GM21526 (cell line): ENCODE data around the gene FMN1.
A peak's percentile ranks its signal among the peaks of the same experiment; 100 is the strongest.

ENCODE experiments used
- ATAC-seq: cut with Tn5 transposase; IDR thresholded peaks from one replicate; pipeline ENCODE4 v1.9.1; 2021; ENCODE audit warnings: moderate library complexity; ENCODE audit not compliant: unreplicated experiment, low FRiP score

Gene FMN1

DNA sequence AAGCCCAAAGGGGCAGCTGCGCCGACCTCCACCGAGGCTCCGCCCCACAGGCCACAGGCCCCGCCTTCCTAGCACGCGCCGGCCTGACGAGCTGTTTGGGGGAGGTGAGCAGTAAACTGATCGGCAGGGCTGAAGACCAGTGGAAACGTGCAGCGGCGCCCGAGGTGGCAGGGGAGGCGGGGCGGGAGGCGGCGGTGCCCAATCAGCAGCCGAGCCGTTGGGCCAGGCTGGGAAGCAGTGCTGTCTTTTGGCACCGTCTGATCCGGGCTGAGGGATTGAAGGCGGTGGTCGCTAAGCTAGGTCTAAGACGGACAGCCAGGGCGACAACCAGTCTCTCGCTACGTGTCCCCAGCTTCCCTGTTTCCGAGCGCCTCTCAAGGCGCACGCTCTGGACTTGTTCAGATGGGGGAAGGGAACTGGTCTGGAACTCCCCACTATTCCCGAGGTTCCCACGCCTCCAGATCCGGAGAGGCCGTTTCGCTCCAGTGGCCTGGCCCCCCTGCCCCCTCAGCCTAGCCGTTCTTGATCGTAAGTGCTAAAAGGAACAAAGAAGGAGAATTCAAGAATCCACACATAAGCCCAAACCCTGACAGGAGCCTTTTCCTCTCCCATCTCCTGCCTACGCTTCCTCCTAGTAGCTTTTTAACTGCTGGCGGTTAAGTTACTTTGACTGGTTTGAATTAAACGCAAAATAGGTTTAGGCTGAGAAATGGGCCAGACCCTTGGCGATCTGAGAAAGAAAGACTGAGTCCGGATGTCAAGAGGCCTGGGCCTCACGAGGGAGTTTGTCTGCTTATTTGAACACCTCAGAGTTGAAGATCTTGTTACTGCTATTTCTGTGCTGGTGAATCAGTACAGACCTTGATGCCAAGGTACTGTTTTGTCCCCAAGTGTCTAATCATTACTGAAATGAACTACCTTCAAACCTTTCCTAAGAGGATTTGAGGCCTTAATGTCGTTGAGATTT is at the start of gene FMN1:
TSS of gene FMN1 (minus strand) at position 11 of the 967 bp plus-strand sequence. CDS start 39,800 bp downstream, outside the sequence.
- ATAC-seq: peak; percentile 84

DNA sequence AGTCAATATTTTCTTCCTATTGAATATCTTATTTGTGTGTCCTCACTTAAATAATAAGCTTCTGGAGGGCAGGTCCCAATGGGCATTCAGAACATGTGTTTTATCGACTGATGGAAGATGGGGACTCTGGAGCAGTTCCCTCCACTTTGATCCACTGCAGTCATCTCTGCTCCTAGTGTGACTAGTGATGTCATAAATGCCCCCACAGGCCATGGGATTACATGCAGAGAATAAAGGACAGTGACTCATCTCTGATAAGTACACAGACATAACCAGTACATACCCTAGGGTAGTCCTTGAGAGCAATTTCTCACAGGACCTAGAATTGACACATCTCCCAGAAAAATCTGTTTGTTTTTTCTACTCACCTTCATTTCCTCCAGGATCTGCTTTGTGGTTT is 49.4 kb upstream of the FMN1 start:
- no peak for ATAC-seq

- no peak for ATAC-seq
Measured at GRCh38 chr15:33243393-33243792, 48.9 kb upstream of the FMN1 start.

- no peak for ATAC-seq
Measured at GRCh38 chr15:33242669-33243191, 48.2 kb upstream of the FMN1 start.

- no peak for ATAC-seq
Measured at GRCh38 chr15:33242165-33242564, 47.7 kb upstream of the FMN1 start.

DNA sequence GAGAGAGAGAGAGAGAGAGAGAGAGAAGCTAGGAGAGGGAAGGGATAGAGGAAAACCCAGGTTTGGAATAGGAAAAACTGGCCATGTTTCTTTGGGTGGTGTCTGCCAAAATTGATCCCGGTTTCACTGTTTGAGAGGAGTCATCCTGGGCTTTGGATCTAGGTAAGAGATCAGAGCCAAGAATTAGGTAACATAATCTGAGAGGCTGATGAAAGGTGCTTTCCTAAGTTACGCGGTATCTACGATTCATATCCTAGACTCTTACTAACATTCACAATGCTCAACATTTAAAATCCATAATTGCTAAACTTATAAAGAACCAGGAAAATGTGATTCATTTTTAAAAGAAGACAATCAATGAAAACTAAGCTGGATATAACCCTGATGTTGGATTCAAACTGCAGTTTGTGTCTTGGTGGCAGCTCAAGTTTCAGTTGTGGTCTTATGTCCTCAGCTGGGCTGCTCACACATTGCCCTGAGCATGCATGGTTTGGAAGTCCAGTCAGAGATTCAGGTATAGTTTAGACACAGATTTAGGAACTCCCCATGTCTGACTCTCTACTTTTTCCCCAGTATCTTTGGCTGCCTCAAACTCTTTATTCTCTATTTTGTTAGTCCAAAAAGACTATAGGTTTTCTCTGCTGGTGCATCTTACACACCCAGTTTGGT is 42.5 kb upstream of the FMN1 start:
- no peak for ATAC-seq

GRCh38 chr15:33234020-33234461 is 39.5 kb upstream of the FMN1 start:
- ATAC-seq: no peak

- no peak for ATAC-seq
Measured at GRCh38 chr15:33226559-33227181, 32.2 kb upstream of the FMN1 start.

- no peak for ATAC-seq
Measured at GRCh38 chr15:33218071-33218491, 23.6 kb upstream of the FMN1 start.

DNA sequence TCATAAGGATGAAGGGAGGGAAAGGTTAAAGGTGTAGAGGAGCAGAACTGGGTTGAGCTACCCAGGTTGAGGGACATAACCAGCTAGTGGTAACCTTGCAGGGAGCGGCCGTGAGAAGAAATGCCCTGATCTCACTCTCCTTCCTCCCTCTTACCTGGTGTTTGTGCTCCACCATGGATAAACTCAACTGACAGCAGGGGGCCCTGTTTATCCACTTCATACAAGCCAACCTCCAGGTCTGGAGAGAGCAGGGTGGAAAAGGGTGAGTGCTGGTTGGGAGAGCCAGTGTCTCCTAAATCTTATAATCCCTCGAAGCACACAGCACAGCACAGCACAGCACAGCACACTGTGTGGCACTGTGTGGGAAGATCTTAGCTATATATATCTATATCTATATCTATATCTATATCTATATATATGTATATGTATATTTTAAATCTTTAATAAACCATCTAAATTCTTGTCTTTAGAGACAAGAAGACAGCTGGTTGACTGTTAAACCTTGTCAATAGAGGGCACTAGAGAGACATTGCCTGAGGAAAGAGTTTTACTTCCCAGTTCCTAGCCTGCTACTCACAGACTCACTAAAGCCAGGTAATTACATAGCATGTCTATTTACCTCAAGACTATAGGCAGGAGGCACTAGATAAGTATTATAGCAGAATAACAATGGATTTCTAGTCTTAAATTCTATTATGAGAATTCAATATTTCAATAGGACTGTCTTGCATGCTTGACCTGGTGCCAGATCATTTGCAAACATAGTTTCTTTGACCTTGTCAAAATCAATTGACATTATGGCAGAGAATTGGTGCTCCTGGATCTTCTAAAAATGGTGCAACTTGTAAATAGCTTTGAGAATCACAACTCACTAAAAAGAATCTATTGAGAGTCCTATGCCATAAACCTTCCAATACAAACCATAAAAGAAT is 21.7 kb upstream of the FMN1 start:
- ATAC-seq: no peak

- no peak for ATAC-seq
Measured at GRCh38 chr15:33211176-33211808, 16.8 kb upstream of the FMN1 start.

DNA sequence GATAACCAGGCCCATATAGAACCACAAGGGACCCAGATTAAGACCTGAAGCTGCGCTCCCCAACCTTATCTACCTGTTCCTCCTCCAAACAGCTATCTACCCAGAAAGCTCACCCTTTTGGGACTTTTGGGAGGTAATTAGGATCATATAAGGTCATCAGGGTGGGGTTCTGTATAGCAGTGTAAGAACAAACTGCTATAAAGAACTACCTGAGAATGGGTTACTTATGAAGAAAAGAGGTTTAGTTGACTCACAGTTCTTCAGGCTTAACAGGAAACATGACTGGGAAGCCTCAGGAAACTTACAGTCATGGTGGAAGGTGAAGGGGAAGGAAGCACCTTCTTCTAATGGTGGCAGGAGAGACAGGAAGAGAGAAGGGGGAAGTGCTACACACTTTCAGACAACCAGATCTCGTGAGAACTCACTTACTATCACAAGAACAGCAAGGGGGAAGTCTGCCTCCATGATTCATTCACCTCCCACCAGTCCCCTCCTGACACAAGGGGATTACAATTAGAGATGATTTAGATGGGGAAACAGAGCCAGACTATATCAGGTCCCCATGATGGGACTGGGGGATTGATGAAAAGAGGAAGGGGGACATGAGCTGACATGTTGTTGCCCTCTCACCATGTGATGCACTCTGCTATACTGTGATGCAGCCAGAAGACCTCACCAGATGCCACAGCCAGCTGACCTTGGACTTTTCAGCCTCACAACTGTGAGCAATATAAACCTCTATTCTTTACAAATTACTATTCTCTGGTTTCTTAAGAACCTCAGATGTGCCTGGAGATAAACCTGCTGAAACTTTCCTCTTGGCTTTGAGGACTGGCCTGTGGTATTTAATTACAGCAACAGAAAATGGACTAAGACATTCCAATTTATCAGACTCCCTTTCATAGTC is 15.3 kb upstream of the FMN1 start:
- ATAC-seq: no peak

DNA sequence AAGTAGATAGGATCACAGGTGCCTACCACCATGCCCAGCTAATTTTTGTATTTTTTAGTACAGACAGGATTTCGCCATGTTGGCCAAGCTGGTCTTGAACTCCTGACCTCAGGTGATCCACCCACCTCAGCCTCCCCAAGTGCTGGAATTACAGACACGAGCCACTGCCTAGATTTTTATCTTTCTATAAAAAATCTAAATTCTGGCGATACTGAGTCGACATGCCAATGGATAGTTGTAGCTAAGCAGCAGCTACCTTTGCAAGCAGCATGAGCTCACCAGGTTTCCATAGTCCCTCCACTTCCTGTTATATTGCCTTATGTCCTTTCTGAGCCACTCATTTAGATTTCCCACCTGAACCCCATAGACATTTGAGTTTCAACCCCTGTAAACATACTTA is 13.1 kb upstream of the FMN1 start:
- ATAC-seq: no peak

DNA sequence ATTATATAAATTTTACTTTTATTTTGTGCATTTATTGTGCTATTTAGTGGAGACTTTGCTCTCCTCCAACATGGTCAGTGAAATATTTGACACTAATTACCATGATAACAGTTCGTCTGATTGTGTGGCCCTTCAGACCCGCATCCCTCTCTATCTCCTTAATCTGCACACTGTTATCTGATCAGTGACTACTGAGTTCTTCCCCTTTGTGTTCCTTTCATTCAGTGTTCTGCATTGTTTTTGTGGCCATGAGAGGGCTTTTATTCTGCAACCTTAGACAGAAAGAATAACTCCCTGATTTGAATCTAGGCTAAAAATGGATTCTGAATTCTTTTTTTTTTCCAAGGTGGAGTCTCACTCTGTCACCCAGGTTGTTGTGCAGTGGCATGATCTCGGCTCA is 11.9 kb upstream of the FMN1 start:
- no peak for ATAC-seq

- ATAC-seq: no peak
Measured at GRCh38 chr15:33204926-33205325, 10.4 kb upstream of the FMN1 start.

- ATAC-seq: no peak
Measured at GRCh38 chr15:33204087-33204486, 9.6 kb upstream of the FMN1 start.

DNA sequence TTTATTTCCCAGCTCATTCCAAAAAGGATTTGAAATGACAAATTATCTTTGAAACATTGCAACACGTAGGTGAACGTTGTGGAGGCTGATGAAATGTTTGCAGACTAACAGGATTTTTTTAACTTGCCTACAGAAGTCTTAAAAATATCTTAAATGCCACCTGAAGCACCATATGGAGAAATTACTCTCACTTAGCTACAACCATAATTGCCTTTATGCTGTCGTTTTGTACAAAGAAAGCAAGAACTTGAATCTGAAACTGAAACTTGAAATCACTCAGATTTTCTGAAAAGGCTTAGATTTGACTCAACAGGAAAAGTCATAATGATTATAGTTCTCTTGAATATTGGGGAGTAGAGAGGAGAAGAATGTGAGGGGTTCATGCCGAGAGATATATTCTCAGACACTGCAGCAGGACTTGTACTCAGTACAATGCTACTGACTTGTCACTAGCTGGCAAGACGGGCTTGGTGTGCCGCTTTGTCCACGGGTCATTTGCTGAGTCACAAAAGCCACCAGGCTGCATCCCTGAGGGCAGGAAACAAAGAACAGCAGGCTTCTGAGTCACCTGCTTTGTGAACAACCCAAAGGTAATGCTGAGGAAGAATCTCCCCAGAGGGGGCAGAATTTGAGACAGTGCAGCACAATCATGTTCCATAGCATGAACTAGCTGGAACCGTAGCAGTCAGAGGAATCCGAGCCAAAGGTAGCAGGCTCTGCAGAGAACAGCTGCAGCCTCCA is 7.1 kb upstream of the FMN1 start:
- peak; percentile 74 for ATAC-seq

- no peak for ATAC-seq
Measured at GRCh38 chr15:33200903-33201302, 6.4 kb upstream of the FMN1 start.
